Tibial nerve (tissue), 4 donors: ENCODE measurements around the gene ATRNL1.

Experiments used
- EP300 ChIP-seq, 2 donors: sonication (generic); formaldehyde crosslinking; IDR thresholded peaks; one replicate each; pipeline ENCODE4 v1.6.1; 2017; ENCODE audit warnings: antibody characterized with exemption in 2 of 2, mild to moderate bottlenecking in 1 of 2
- POLR2A ChIP-seq, 2 donors: fragments of 450-650 bp; IDR thresholded peaks; one replicate each; pipeline ENCODE4 v1.6.1; 2017; ENCODE audit warnings: antibody characterized with exemption in 2 of 2, mild to moderate bottlenecking in 2 of 2, moderate library complexity in 2 of 2
- TF ChIP-seq, protein P1 (sequence below), 5 experiments: fragments of 200-600 bp in 3 of 5; fragments of 450-650 bp in 2 of 5; sonication (generic) in 3 of 5; IDR thresholded peaks; one replicate each; pipeline ENCODE4 v1.5.1; 2016 to 2019; ENCODE audit warnings: antibody characterized with exemption in 5 of 5, mild to moderate bottlenecking in 3 of 5, moderate library complexity in 2 of 5

DNA sequence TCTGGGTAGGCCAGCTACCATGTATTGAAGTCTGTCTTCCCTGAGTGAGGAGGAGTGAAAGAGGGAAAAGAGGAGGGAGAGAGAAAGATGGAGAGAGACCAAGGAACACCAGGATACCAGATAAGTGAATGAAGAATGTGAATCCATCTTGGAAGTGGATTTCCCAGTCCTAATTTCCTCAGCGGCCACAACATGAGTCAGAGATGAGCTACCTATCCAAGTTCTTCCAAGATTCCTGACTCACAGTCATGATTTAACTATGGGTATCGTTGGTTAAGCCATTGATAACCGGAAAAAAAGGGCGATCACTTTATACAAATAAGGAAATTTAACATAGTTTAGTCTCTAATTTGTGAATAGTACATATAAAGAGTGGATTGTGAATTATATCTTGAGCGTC, 561.8 kb downstream of the ATRNL1 start:
- TF ChIP-seq, protein P1, sequence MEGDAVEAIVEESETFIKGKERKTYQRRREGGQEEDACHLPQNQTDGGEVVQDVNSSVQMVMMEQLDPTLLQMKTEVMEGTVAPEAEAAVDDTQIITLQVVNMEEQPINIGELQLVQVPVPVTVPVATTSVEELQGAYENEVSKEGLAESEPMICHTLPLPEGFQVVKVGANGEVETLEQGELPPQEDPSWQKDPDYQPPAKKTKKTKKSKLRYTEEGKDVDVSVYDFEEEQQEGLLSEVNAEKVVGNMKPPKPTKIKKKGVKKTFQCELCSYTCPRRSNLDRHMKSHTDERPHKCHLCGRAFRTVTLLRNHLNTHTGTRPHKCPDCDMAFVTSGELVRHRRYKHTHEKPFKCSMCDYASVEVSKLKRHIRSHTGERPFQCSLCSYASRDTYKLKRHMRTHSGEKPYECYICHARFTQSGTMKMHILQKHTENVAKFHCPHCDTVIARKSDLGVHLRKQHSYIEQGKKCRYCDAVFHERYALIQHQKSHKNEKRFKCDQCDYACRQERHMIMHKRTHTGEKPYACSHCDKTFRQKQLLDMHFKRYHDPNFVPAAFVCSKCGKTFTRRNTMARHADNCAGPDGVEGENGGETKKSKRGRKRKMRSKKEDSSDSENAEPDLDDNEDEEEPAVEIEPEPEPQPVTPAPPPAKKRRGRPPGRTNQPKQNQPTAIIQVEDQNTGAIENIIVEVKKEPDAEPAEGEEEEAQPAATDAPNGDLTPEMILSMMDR (IDR thresholded peaks at IDR 0.05), result no peak
- no peak for TF ChIP-seq POLR2A (IDR thresholded peaks at IDR 0.05)
- TF ChIP-seq EP300 (IDR thresholded peaks at IDR 0.05), result no peak
